ENCODE results near the gene AAR2. TPM values are rescaled to one million over a fixed set of nuclear protein-coding genes. Genes with fewer than 3 reads are reported as not detected.

The AAR2 gene
- total RNA-seq, 1 donor from 2014 or later, result 27.7 TPM

DNA sequence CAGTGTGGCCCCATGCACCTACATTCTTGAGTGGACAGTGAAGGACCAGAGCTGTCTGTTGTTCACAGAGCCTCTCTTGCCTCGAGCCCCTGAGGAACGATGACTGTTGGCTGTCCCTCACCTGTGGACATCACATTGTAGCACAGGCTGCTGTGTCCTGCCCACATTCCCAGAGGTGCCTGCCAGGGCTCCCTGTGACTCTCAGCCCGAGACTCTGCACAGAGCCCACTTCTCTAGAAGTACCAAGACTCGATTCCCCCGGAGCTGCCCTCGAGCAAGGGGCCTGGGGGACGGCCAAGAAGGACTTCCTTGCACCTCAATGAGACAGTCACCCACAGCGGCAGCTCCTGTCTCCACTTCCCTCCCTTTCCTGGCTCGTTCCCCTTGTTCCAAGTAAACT lies 41.3 kb downstream of the AAR2 start:
- Mint-ChIP-seq H3K9me3 (ENCODE audit: low read depth) (no peaks in the 10 kb centered on the region), H3K27me3 (peaks cover 13% of the 10 kb centered on the region), H3K36me3 (ENCODE audit: insufficient read depth) (no peaks in the 10 kb centered on the region), H3K4me1 (ENCODE audit: low read depth) (no peaks in the 10 kb centered on the region), H3K4me3 (ENCODE audit: low read depth) (no peak overlapping the region), H3K27ac (no peak overlapping the region)
- DNase-seq (ENCODE audit: low spot score, unreplicated experiment), result no peak
- TF ChIP-seq, protein P1, sequence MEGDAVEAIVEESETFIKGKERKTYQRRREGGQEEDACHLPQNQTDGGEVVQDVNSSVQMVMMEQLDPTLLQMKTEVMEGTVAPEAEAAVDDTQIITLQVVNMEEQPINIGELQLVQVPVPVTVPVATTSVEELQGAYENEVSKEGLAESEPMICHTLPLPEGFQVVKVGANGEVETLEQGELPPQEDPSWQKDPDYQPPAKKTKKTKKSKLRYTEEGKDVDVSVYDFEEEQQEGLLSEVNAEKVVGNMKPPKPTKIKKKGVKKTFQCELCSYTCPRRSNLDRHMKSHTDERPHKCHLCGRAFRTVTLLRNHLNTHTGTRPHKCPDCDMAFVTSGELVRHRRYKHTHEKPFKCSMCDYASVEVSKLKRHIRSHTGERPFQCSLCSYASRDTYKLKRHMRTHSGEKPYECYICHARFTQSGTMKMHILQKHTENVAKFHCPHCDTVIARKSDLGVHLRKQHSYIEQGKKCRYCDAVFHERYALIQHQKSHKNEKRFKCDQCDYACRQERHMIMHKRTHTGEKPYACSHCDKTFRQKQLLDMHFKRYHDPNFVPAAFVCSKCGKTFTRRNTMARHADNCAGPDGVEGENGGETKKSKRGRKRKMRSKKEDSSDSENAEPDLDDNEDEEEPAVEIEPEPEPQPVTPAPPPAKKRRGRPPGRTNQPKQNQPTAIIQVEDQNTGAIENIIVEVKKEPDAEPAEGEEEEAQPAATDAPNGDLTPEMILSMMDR (IDR thresholded peaks at IDR 0.05; ENCODE audit: unreplicated experiment), result no peak

DNA sequence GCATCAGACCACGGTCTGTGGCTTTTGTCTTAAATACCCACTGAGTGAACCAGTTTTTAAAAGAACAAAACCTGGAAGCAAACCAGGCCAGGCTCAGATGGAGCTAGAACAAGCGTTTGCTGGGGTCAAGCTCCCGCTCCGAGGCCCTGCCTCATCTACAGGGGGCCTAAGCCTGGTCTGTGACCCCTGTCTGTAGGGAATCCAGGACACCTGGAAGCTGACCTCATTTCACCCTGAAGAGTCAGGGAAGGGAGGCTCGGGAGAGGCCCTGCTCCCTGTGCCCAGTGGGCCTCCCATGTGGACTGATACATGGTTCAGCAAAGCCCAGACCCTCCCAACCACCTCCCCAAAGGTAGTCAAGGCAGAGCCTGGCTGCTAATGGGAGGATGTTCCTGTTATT lies 43.1 kb downstream of the AAR2 start:
- no peak overlapping the region for H3K27ac Mint-ChIP-seq

DNA sequence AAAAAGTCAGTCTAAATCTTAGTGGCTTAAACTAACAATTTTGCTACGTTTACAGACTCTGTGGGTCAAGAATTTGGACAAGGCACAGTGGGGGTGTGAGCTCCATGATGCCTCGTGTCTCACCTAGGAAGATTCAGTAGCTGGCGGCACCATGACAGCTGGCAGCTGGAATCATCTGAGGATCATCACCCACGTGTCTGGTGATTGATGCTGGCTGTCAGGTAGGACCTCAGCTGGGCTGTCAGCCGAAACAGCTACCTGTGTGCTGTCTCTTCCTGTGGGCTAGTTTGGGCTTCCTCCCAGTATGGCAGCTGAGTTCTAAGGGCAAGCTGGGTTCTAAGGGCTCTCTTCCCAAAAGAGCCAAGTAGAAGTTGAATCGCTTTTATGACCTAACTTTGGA lies 43.5 kb downstream of the AAR2 start:
- TF ChIP-seq, protein P1 (IDR thresholded peaks at IDR 0.05; ENCODE audit: unreplicated experiment), result no peak
- Mint-ChIP-seq H3K4me1 (ENCODE audit: low read depth) (no peaks in the 10 kb centered on the region), H3K27me3 (peaks cover 22% of the 10 kb centered on the region), H3K4me3 (ENCODE audit: low read depth) (no peak overlapping the region), H3K36me3 (ENCODE audit: insufficient read depth) (no peaks in the 10 kb centered on the region), H3K27ac (no peak overlapping the region), H3K9me3 (ENCODE audit: low read depth) (peaks cover 3% of the 10 kb centered on the region)
- DNase-seq (ENCODE audit: low spot score, unreplicated experiment), result no peak

More for the DNA sequence above, 43.1 kb downstream of the AAR2 start:
- no peak for DNase-seq (ENCODE audit: low spot score, unreplicated experiment)
- H3K4me1 Mint-ChIP-seq (ENCODE audit: low read depth), result no peaks in the 10 kb centered on the region
- peaks cover 3% of the 10 kb centered on the region for H3K9me3 Mint-ChIP-seq (ENCODE audit: low read depth)
- no peak overlapping the region for H3K4me3 Mint-ChIP-seq (ENCODE audit: low read depth)
- TF ChIP-seq, protein P1 (IDR thresholded peaks at IDR 0.05; ENCODE audit: unreplicated experiment), result no peak
- peaks cover 22% of the 10 kb centered on the region for H3K27me3 Mint-ChIP-seq
- no peaks in the 10 kb centered on the region for H3K36me3 Mint-ChIP-seq (ENCODE audit: insufficient read depth)

DNA sequence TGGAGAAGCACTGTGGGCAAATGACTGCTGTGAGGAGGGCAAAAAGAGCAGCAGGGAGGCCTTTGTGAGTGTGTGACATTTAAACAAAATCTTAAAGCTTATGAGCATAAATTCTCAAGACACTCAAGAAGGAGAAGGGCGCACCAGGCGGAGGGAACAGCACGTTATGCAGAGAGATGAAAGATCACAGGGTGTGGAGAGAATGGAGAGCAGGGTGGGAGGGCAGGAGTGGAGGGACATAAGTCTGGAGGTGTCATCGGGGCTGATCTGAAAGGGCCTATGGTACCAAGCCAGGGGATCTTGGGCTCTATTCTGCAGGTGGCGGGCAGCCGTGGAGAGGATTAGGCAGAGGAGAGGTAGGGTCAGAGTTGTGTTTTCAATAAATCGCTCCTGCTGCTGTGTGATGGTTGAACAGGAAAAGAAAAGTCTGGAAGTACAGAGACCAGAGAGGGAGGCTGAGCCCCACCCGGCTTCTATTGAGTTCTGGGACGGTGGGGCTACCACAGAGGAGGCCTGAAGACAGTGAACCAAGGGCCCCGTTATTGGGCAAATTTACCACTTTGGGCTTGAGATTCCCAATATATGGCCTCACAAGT lies 45.6 kb downstream of the AAR2 start:
- Mint-ChIP-seq H3K9me3 (ENCODE audit: low read depth) (peaks cover 3% of the 10 kb centered on the region), H3K4me3 (ENCODE audit: low read depth) (no peak overlapping the region), H3K36me3 (ENCODE audit: insufficient read depth) (no peaks in the 10 kb centered on the region), H3K27me3 (peaks cover 23% of the 10 kb centered on the region), H3K4me1 (ENCODE audit: low read depth) (no peaks in the 10 kb centered on the region), H3K27ac (peak overlapping the region; percentile 71)
- DNase-seq (ENCODE audit: low spot score, unreplicated experiment), result no peak
- TF ChIP-seq, protein P1 (IDR thresholded peaks at IDR 0.05; ENCODE audit: unreplicated experiment), result no peak

DNA sequence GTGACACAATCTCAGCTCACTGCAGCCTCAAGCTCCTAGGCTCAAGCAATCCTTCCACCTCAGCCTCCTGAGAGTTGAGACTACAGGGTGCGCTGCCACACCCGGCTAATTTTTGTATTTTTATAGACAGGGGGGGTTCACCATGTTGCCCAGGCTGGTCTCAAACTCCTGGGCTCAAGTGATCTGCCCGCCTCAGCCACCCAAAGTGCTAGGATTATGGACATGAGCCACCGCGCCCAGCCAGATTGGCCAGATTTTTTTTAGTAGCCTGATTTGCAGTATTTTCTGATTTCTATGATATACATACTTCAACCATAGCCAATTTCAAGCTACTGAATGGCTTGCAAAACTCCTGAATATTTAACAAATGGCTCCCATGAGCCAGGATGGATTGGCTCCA lies 48.5 kb downstream of the AAR2 start:
- TF ChIP-seq, protein P1 (IDR thresholded peaks at IDR 0.05; ENCODE audit: unreplicated experiment), result no peak
- no peaks in the 10 kb centered on the region for H3K4me1 Mint-ChIP-seq (ENCODE audit: low read depth)

More for the DNA sequence above, 48.5 kb downstream of the AAR2 start:
- Mint-ChIP-seq H3K9me3 (ENCODE audit: low read depth) (peaks cover 10% of the 10 kb centered on the region), H3K27me3 (peaks cover 39% of the 10 kb centered on the region), H3K4me3 (ENCODE audit: low read depth) (no peak overlapping the region), H3K27ac (no peak overlapping the region), H3K36me3 (ENCODE audit: insufficient read depth) (no peaks in the 10 kb centered on the region)
- no peak for DNase-seq (ENCODE audit: low spot score, unreplicated experiment)
